ENCODE data around the gene GPR150.

The GPR150 gene

GRCh38 chr5:95655575-95655974 lies 35.7 kb downstream of the GPR150 start:
- DNase-seq, result no peak

GRCh38 chr5:95660060-95660459 lies 40.2 kb downstream of the GPR150 start:
- DNase-seq, result no peak

DNA sequence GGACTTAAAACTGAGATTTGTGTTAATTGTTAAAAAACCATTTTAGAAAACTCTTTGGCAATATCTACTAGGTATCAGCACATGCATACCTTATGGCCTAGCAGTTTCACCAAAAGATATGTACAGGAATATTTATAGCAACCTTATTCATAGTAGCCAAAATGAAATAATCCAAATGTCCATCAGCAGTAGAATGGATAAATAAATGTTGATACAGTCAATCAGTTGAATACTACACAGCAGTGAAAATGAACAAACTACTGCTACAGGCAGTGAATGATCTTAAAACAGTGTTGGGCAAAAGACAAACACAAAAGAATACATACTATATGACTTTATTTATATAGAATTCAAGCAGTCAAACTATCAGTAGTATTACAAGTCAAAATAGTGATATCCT lies 43.1 kb downstream of the GPR150 start:
- no peak for DNase-seq

GRCh38 chr5:95664204-95664786 lies 44.4 kb downstream of the GPR150 start:
- DNase-seq, result peak; percentile 17 to 25

DNA sequence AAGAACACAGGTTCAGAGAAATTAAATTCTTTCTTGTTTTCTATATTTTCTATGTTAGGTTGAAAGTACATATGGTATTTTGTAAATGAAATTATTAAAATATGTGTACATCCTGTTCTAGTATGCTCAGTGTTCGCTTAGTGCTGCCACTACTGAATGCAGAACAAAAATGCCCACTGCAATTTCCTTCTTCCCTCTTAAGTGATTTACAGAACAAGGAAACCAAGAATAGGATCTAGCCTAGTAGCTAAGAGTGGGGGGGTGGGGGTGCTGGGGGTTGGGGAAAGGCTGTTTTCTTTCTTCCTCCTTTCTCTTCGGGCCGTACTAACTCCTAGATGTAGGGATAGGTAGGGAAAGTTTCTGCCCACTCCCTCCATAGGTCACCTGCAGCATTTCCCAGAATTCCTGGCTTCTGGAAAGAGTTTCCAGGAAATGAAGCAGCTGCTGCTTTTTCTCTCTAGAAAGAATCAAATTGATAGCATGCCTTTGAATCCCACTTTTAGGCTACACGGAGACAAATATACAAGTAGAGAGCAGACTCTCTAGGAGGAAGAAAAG lies 47.3 kb downstream of the GPR150 start:
- no peak for DNase-seq

DNA sequence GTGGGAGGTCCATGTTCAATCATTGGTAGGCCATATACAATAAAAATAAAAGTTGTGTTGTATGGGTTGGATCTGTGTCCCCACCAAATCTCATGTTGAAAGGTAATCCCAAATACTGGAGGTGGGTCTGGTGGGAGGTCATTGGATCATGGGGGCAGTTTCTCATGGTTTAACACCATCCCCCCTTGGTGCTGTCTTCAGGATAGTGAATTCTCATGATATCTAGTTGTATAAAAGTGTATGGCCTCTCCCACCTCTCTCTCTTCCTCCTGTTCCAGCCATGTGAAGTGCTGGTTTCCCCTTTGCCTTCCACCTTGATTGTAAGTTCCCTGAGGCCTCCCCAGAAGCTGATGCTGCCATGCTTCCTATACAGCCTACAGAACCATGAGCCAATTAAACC lies 47.8 kb downstream of the GPR150 start:
- DNase-seq, result no peak

- no peak for DNase-seq
These were observed 48.3 kb downstream of the GPR150 start for GRCh38 chr5:95668216-95668615.

DNA sequence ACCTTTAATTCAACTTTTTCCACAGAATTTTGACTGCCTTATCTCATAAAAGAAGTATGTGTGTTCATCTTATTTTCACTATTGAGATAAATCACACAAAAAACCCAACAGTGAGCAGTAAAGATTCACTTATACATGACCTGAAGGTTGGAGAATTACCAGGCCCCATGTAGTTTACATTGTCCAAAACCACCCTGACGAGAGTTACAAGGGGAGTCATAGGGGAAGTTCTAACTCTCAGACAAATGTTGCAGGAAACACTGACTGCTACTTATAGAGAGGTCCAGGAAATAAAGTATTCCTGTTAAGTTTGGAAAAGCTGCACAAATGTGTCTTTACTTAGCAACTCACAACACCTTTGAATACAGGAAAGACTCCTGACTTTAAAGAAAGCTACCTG lies 48.8 kb downstream of the GPR150 start:
- no peak for DNase-seq

- no peak for DNase-seq
These were observed 49.7 kb downstream of the GPR150 start for GRCh38 chr5:95669540-95669939.

DNA sequence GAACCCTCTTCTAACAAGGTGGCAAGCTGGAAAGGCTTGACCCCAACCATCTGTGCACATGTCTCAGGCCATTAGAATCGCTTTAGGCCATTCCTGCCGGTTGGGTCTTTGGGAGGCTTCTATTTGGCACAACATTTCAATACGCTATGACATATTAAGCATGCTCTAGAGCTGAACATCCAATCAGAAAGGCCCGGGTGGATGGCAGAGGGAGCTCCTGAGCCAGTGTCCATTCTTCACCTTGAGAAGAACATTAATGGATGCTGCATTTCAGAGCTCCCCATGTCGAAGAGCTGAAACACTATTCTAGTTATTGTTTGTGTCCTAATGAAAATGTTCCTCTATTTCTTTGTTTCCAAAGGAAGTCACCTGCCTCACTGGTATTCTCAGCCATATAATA lies 50.1 kb downstream of the GPR150 start:
- DNase-seq, result no peak

GRCh38 chr5:95670568-95670967 lies 50.7 kb downstream of the GPR150 start:
- no peak for DNase-seq
